RKO (cell line): ENCODE results near the gene CRYBA4.

Experiments used
- DNase-seq: peaks from one replicate; pipeline ENCODE4 v3.0.0-alpha.2; 2016; ENCODE audit warnings: low spot score

Gene CRYBA4

DNA sequence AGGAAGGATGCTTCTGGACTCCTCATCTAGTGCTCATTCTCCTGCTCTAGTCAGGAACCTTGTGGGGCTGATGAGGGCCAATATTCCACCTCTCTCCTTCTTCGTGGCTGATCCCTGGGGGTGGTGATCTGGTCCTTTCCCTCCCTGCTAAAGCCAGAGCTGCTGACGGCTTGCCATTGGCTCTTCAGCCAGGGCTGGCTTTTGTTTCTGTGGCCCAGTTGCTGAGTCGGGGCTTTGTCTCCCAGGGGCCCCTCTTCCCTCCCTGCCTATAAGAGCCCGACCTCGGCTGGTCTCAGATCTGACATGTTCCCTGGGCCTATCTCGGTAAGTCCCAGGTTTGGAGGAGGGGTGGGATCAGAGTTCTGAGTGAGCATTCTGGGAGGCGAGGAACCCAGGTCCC lies at the start of gene CRYBA4:
Gene CRYBA4, plus strand, starts transcription at position 301 of the 400 bp plus-strand sequence. CDS start 634 bp downstream, outside the sequence.
- DNase-seq, result no peak

DNA sequence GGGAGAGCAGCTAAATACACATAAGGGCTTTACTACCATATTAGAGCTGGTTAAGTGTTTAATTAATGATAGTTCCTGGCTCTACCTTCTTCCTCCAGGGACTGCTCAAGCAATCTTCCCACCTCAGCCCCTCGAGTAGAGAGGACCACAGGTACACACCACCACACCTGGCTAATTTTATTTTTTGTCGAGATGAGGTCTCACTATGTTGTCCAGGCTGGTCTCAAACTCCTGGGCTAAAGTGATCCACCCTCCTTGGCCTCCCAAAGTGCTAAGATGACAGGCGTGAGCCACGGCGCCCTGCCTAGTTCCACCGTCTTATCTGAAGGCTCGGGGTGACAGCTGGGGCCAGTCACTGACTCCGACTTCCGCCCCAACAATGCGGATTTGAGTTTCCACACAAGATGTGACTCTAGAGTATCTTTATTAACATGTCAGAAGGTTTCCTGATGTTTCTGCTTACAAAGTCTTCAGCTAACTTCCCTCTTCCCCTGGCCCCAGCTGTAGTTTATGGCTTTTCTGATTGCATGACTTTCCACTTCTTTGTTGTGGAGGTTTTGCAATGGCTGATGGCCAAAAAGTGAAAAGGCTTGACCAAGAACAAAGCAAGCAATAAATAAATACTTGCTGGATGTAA lies 48.6 kb upstream of the CRYBA4 start:
- DNase-seq, result no peak

DNA sequence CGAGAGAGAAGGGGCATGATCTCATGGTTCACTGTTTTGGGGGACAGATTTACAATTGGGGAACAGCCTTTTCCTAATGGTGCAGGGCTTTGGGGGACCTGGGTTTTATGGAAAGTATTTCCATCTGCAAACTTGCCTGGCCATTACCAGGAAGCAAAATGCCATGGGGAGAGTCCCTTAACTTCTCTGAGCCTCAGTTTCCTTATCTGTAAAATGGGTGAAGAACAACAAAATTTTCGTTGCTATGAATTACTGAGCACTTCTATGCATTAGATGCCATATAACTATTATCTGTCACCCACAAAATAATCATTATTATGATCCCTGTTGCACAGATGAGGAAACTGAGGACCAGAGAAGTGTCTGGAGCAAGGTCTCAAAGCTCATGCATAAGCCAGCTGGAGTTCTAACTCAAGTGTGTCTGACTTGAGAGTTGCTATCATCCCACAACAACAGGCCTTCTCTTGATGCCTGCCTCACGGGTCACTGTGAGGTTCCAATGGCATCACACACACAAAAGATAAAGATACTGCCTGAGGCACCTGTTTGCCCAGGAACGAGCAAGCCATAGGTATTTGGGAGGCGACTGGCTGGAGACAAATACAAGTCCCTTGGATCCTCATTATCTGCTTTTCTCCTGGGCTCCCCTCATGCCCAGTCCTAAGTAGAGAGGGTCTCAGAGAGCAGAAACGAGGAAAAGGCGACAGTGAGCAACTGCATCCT lies 47.6 kb upstream of the CRYBA4 start:
- no peak for DNase-seq

DNA sequence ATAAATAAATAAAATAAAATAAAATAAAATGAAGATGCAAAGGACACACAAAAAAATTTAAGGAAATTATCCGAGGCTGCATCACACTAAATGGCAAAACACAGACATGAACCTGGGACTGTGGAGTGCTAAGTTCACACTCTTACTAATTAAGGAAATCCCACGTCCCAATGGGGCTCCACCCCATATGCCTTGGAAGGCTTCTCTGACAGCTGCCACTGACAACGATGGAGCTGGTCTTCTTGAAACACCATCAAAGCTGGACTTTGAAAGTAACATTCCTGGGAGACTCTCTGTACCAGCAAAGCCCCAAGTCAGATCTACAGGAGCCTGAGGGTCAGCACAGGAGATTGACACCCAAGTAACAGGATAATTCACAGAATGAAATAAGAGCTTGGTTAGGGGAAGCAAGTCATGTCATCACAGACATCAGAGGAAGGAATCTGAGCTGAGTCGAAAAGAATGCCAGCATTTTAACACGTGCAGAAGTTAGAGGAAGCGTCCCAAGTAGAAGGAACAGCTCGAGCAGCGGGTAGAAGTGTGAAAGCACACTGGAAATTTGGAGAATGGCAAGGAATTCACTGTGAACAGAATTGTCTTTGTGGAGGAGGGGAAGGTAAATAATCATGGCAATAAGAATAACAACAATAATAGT lies 45.6 kb upstream of the CRYBA4 start:
- DNase-seq, result no peak

DNA sequence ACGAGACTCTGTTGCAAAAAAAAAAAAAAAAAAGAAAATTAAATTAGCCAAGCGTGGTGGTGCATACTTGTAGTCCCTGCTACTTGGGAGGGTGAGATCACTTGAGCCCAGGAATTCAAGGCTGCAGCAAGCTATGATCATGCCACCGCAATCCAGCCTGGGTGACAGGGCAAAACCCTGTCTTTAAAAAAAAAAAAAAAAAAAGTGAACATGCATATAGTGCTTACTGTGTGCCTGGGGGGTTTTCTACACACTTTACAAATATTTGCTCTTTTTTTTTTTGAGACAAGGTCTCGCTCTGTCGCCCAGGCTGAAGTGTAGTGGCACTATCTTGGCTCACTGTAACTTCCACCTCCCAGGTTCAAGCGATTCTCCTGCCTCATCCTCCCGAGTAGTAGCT lies 44.7 kb upstream of the CRYBA4 start:
- DNase-seq, result no peak

DNA sequence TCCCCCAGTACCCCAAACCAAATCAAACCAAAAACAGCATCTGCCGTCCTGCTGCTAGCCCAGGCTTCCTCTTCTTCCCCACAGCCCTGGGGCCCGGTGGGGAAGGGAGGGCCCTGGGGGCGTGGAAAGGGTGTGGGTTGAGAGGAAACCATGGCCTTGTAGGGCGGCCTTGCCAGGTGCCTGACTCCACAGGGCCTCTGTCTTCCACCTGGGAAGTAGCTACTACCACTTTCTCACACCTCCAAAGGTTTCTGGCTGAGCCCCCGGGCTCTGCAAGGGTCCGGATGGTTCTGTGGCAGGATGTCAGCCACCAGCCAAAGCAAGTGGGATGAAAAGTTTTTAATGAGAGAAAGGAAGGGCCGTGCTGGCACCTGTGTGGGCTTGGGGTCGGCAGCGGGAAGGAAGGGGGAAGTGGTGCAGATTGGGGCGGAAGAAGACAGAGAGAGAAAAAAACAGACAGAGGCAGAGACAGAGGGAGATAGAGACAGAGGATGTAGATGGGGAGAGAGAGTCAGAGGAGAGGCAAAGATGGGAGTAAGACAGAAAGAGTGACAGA lies 42.4 kb upstream of the CRYBA4 start:
- DNase-seq, result no peak

DNA sequence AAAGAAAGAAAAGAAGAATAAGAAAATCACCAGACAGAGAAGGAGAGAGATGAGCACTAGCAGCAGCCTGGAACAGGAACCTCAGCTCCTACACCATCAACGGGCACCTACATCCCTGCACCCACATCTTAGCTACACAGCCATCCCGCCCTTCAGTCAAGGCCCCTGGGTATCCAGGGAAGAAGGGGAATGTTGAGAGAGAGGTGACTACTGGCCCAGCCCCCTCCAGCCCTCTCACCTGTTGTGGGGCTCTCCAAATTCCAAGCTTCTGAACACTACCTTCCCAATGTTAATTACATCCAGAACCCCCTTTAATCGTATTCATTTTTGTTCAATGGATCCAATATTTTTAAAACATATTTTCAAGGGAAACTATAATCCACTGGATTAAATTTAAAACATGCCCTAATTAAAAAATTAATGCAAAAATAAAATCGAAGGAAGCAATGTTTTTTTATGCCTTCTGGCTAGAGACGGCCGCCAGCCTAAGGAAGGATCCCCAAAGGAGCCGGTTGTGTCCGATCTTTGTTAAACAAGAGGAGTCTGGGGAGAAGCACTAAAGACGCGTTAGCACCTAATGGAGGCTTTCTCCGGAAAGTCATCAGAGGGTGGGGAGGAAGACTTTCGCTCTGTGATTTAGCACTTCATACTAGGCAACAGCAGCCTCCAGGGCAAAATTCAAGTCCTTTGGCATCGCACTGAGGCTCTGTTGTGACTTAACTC lies 41.4 kb upstream of the CRYBA4 start:
- no peak for DNase-seq

DNA sequence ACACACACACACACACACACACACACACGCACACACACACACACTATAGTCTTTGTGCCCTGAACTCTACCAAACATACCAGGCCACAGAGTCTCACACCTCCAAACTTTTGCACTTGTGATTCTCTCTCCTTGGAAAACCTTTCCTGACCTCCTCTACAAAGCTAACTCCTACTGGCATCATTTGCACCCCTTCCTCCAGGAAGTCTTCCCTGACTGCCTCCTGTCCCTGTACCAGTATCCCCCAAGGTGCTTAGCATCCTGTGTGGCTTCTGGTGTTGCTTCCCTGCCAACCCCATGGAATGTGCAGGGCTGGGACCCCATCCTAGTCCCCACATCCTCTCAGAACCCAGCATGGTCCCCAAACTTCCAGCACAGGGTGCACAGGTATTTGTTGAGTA lies 40.7 kb upstream of the CRYBA4 start:
- no peak for DNase-seq

DNA sequence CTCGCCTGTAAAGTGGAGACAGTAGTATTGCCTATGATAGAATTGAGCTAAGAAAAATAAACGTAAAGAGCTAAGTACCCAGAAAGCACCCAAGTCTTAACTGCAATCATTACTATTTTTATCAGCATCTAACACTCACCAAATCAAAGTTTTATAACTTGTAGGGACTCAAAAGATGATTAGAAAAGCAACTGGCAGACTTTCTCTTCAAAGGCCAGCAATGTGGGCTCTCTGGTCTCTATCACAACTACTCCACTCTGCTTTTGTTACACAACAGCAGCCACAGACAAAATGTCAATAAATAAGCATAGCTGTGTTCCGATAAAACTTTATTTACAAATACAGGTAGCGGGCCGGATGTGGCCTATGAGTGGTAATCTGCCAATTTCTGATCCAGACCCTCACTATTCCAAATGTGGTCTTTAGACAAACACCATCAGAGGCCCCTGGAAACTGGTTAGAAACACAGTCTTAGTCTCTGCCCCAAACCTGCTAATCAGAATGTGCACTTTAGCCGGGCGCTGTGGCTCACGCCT lies 40.1 kb upstream of the CRYBA4 start:
- DNase-seq, result no peak

DNA sequence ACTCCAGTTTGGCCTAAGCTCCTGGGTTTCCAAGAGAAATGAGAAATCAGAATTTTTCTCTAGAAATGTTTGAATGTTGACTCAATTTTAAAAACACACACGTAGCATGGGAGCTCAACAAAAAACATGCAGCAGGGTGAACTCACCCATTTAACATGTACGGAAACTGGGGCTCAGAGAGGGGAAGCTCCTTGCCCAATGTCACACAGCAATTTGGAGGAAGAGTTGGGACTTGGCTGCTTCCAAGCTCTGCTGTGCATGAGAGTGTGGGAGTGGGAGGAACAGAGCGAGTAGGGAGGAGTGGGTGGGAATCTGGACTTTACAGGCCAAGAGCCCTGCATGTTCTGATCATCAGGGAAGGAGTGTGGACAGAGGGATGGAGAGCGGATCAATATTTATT lies 37.8 kb upstream of the CRYBA4 start:
- no peak for DNase-seq

DNA sequence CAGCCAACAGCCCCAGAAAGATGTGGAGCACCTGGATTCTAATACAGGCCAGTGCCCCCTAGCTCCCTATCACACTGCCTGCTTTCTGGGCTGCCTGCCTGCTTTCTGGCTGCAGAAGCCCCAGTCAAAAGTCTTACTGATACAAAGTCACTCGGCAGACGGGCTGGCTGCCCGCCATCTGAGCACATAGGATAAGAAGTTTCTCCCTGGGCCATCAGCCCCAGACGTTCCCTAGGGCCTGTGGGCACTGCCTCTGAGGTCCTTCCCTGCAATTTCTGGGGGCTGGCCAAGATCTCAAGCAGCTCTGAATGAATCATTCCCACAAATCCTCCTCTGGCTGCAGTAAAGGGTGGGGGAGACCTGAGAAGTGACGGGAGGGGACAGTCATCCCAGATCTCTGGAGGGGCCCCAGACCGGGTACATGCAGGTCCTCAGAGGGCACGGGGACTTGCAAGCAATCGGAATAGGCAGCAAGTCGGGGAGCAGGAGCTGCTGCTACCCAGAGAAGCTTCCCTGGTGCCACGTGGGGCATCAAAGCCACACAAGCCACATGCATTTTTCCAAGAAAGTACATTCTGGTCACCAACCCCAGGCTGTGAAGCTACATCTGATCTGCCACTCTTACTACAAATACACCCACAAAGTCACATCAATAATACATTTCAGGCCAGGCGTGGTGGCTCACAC lies 36.5 kb upstream of the CRYBA4 start:
- DNase-seq, result peak; percentile 32

DNA sequence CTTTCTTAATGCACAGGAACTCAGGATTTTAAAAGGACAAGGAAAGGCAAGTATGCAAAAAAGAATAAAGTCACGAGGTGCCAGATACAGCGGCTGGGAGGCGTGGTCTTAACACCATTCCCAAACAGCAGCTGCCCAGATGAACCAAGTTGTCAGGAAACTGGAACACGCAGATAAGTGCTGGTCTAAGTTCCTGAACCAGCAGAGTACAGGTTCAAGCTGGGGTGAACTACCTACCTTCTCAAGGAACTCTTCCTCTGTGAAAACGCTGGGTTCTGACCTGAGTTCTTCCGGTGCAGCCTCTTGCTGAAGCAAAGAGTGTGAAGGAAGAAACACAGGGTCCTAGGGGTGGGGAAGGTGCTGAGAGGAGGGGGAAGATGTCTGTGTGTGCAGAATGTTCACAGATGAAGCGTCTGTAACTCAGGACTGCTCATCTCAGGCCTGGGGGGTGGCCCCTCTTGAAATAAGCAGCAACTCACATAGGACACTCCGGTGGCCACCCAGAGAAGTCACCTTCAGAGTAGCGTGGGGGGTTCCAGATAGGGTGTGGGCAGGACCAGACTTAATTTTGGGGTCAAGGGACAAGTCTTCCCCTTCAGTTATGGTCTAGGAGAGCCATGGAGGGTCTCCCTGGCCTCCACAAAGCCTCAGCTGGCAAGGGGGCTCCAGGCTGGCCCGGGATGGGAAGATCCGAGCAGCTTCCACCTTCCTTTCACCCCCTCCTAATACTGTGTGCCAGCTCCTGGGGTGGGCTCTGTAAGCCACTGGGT lies 35.0 kb upstream of the CRYBA4 start:
- no peak for DNase-seq

DNA sequence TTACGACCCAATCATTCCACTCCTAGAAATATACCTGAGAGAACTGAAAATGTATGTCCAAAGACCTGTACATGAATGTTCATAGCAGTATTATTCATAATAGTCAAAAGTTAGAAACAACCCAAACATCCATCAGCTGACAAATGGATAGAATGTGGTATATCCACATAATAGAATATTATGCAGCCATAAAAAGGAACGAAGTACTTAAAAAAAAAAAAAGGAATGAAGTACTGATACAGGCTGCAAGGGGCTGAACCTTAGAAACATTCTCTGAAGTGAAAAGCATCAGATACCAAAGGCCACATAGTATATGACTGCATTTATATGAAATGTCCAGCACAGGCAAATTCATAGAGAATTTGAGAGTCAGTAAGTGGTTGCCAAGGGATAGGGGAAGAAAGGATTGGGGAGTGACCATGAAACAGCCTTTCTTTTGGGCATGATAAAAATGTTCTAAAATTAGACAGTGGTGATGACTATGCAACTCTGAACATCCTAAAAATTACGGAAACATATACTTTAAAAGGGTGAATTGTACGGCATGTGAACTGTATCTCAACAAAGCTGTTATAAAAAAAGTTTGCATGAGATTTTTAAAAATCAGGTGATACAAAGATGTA lies 33.7 kb upstream of the CRYBA4 start:
- DNase-seq, result no peak

DNA sequence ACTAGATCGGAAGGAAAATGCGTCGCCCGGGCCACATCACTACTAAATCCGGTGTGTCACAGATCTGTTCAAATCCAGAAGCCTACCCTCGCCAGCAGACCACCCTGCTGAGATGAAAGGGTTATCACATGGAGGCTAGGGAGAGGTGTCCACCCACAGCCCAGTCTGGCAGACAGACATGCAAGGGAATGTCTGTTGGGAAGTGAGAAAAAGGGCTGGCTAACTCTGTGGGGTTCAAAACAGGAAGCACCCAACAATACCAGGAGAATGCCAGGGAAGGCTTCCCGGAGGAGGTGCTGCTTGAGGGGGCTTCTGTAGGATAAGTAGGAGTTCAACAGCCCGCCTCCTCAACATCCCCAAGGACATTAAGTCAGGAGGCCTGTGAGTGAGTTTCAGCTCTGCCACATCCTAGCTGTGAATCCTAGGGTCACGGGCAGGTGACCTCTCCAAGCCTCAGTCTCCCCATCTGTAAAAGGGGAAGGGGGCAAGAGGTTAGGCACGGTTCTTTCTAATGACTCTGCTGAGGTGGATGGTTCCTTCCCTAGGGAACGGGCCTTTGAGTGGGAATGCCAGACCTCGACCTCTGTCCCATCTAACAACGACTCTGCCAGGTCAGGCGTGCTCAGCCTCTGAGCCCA lies 32.9 kb upstream of the CRYBA4 start:
- DNase-seq, result no peak

DNA sequence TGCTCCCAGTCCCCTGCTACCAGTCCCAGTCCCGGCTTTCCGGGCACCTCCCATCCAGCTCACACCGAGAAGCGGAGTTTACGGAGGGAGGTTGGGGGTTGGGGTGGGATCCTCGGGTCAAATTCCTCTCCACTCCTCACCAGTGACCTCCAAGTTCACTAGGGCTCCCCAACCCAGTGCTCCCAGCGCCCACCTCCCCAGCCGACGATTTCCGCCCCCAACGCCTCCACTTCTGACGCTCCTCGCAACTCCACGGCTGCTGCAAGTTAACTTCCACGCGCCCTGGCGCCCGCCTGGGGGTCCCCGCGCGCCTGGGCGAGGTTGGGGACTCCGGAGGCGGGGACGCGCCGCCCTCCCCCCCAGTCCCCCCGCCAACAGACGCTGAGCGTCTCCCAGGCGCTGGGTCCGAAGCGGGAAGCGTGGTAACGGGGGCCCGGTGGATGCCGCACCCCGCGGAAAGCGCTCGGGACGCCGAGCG lies 32.4 kb upstream of the CRYBA4 start:
- peak; percentile 57 for DNase-seq

DNA sequence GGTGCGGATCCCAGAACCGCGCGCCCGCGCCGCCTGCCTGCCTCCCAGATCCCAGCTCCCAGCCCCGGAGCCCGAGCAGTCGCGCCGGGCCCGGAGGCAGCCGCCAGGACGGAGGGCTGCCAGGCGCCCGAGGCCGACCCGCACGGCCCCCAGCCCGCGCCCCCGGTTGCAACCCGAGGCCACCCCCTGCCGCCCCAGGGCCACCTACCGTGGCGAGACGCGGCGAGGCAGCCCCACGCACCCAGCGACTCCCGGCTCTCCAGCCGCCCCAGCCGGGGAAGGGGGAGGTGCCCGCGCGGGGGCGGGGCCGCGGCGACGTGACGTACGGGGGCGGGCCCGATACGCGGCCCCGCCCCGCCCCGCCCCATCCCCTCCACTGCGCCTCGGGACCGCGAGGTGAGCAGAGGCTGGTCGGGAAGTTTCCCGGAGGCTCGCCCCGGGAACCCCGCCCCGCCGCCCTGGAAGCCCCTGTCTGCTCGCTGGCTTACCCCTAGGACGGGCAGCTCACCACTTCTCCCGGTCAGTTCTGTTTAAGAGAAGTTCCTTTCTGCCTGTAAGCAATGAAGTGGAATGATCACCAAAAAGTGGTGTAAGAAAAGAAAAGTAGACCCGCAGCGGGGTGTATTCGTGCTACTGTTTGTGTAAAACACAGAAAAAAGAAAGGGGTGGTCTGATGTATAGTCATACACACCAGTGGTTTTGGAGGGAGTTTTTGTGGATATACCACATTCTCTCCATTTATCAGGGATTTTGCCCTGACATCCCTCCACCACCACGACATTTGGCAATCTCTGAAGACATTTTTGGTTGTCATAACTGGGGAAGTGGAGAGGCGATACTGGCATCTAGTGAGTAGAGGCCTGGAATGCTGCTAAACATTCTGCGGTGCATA lies 31.7 kb upstream of the CRYBA4 start, which contains the start of gene TPST2:
Gene TPST2, minus strand, starts transcription at position 288 of the 892 bp plus-strand sequence. CDS start 48,502 bp downstream, outside the sequence.
- DNase-seq, result peak; percentile 76

DNA sequence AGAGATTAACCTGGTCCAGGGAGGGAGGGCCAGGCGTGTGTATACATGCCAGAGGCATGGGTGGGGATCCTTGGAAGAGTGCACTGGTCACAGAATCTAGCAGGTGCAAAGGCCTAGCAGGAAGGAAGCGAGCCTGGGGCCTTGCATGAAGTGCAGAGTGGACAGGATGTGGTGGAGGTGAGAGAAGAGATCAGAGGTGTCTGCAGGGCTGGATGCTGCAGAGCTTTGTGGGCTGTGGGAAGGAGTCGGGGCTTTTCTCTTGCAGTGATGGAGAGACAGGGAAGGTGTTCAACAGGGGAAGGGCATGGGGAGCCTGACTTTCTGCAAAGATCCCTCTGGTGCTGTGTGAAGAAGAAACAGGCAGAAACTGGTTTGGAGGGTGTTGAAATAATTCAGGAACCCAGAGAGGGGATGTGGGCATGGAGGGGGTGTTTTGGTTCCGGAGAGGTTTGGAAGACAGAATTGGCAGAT lies 29.3 kb upstream of the CRYBA4 start:
- no peak for DNase-seq

DNA sequence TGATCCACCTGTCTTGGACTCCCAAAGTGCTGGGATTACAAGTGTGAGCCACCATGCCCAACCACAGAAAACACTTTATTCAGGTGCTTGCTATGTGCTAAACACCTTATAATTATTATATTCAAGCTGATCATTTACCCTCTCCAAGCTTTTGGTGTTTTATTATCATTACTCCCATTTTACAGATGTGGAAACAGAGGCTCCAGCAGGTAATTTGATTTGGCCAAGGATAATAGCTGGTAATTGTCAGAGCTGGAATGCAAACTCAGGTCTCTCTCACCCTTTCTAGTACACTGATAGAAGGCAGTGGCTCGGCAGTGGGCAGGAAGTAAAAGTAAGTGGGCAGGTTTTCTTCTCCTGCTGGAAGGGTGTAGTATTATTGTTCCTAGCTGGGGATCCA lies 28.0 kb upstream of the CRYBA4 start:
- no peak for DNase-seq
